LNCAP (cell line): ENCODE measurements around the gene ASH1L.
A peak's percentile ranks its signal among the peaks of the same experiment; 100 is the strongest.

Experiments
- TF ChIP-seq, protein P1 (sequence below): fragments of 450-650 bp; IDR thresholded peaks from 2 replicates; pipeline ENCODE4 v1.5.1; 2017; ENCODE audit warnings: mild to moderate bottlenecking

ASH1L gene

DNA sequence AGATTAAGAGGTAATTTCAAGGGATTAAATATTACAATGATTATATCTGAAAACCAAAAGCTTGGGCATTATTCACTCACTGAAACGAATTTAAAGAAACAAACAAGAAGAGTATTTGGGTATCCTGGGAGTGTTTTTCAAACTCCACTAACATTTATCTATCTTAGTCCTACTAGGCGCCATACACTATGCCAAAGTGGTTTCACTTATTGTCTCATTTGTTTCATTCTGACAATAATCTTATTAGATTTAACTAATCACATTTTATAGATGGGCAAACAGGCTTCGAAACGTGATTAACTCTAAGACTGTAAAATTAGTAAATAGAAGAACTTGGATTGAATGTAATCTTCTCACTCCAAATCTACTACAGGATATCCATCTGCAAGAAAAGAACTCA is 25.4 kb downstream of the ASH1L start:
- TF ChIP-seq, protein P1, sequence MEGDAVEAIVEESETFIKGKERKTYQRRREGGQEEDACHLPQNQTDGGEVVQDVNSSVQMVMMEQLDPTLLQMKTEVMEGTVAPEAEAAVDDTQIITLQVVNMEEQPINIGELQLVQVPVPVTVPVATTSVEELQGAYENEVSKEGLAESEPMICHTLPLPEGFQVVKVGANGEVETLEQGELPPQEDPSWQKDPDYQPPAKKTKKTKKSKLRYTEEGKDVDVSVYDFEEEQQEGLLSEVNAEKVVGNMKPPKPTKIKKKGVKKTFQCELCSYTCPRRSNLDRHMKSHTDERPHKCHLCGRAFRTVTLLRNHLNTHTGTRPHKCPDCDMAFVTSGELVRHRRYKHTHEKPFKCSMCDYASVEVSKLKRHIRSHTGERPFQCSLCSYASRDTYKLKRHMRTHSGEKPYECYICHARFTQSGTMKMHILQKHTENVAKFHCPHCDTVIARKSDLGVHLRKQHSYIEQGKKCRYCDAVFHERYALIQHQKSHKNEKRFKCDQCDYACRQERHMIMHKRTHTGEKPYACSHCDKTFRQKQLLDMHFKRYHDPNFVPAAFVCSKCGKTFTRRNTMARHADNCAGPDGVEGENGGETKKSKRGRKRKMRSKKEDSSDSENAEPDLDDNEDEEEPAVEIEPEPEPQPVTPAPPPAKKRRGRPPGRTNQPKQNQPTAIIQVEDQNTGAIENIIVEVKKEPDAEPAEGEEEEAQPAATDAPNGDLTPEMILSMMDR: no peak

DNA sequence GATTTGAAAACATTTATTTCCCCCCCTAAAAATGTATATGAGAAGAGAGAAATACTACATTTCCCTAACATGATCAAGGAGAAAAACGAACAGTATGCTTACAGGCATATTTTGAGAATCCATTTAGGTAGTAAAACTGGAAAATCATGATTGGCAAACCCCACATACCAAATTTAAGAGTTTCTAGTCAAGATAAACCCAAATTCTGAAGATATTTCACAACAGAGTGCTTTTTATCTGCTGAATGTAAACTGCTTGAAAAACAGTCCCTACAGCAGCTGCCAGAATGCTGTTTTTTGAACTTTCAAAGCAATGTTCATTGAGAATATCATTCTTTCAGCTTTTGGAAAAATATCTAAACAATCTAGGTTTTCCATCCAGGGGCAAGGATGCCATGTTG is 31.0 kb downstream of the ASH1L start:
- TF ChIP-seq, protein P1: 0 out of 2 replicates have a peak, but pooled peaks have one; percentile 6

DNA sequence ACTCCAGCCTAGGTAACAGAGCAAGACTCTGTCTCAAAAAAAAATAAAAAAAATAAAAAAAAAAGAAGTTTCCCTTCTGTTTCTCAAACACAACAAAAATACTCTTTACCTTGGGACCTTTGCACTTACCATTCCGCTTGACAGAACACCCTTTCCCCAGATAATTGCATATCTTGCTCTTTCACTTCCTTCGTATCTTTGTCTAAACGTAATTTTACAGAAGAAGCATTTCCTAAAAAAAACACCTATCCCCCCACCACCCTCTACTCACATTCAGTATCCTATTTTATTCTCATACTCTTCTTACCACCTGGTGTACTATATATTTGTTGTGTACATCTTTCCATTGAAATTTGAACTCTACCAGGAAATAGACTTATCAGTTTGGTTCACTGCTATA is 32.7 kb downstream of the ASH1L start:
- TF ChIP-seq, protein P1: no peak

DNA sequence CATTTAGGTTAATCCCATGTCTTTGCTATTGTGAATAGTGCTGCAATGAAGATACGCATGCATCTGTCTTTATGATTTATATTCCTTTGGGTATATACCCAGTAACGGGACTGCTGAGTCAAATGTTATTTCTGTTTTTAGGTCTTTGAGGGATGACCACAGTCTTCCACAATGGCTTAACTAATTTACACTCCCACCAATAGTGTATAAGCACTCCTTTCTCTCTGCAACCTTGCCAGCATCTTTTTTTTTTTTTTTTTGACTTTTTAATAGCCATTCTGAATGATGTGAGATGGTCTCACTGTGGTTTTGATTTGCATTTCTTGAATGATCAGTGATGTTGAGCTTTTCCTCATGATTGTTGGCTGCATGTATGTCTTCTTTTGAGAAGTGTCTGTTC is 33.5 kb downstream of the ASH1L start:
- TF ChIP-seq, protein P1: no peak

DNA sequence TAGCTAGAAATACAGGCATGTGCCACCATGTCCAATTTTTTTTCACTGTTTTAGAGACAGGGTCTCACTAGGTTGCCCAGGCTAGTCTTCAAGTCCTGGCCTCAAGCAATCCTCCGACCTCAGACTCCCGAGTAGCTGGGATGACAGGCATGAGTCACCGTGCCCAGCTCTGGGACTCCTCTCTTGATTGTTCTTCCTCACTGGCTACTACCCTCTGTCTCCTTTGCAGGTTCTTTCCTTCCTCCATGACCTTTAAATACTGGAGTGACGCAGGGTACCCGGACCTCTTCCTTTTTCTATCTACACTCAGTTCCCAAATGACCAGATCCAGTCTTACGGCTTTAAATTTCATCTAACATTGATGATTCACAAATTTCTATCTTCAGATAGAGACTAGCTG is 34.9 kb downstream of the ASH1L start:
- TF ChIP-seq, protein P1: no peak

DNA sequence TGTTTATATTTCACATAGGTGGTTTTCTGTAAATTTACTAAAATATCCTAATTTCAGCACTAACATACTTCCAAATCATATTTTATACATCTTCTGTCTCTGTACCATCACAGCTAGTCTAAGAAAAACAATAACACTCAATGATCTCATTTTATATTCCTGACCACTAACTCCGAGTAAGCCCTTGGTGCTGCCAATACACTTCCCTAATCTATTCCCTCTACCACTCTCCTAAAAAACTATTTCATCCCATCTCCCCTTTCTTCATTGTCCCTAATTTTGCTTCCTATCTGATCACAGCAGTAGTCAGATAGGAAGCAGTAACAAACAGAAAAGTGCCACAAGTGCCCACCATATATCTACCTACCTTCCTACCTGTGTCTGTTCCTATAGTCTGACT is 36.2 kb downstream of the ASH1L start:
- TF ChIP-seq, protein P1: no peak

DNA sequence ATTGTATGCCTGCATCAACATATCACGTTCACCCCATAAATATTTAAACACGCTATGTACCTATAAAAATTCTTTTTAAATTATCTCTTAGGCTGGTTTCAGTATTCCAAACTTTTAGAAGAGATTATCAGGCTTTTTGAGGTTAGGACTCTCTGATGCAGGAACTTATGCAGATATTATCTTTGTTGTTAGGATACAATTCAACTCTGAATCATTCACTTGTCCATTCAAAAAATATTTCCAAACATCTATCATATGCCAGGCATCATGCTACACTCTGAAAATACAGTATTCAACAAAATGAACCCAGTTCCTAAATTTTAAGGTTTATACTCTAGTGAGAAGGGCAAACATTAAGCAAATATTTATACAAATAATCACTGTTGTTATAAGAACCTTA is 40.5 kb downstream of the ASH1L start:
- TF ChIP-seq, protein P1: no peak

DNA sequence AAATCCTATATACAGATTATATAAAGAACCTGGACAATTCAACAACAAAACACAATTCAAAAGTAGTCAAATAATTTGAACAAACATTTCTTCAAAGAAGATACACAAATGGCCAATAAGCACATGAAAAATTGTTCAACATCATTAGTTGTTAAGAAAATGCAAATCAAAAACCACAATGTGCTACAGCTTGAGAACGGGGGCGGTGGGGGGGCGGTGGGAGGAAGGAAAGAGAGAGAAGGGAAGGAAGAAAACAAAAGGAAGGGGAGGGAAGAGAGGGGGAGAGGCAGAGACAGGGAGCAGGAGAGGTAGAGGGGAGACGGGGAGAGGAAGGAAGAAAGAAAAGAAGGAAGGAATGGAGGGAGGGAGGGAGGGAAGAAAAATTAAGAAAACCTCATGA is 44.1 kb downstream of the ASH1L start:
- TF ChIP-seq, protein P1: no peak
